HepG2 (cell line): ENCODE measurements around the gene CAPZB. TPM values are rescaled to one million over a fixed set of nuclear protein-coding genes. Genes with fewer than 3 reads are reported as not detected.

ENCODE experiments used
- CENPT ChIP-seq: sonication (generic); formaldehyde crosslinking; IDR thresholded peaks from 2 replicates; pipeline ENCODE4 v1.8.0; 2022; ENCODE audit warnings: low read depth, mild to moderate bottlenecking, moderate library complexity, missing genetic modification reagents
- HMG20B ChIP-seq: conservative IDR thresholded peaks from 2 replicates; pipeline ENCODE4 v1.6.1; 2016; ENCODE audit warnings: missing genetic modification reagents, missing compliant biosample characterization
- KMT2A ChIP-seq: sonication (generic); formaldehyde crosslinking; IDR thresholded peaks from 2 replicates; pipeline ENCODE4 v1.4.0; 2020; ENCODE audit warnings: missing genetic modification reagents
- MATR3 ChIP-seq: sonication (generic); formaldehyde crosslinking; IDR thresholded peaks from 2 replicates; pipeline ENCODE4 v1.4.0; 2020; ENCODE audit warnings: missing genetic modification reagents
- MTF2 ChIP-seq: sonication (generic); formaldehyde crosslinking; IDR thresholded peaks from 2 replicates; pipeline ENCODE4 v1.5.0; 2020; ENCODE audit warnings: missing genetic modification reagents, borderline replicate concordance
- RAD51 ChIP-seq: fragments of 450-650 bp; IDR thresholded peaks from 2 replicates; pipeline ENCODE4 v1.6.1; 2016; ENCODE audit warnings: borderline replicate concordance
- RCOR2 ChIP-seq: IDR thresholded peaks from 2 replicates; pipeline ENCODE4 v1.6.1; 2016; ENCODE audit warnings: missing biosample characterization, missing genetic modification reagents
- SSRP1 ChIP-seq: IDR thresholded peaks from 2 replicates; pipeline ENCODE4 v1.6.1; 2016; ENCODE audit warnings: control low read depth
- TBX2 ChIP-seq: sonication (generic); formaldehyde crosslinking; IDR thresholded peaks from 2 replicates; pipeline ENCODE4 v1.5.0; 2020; ENCODE audit warnings: missing genetic modification reagents, mild to moderate bottlenecking, borderline replicate concordance
- ZEB1 ChIP-seq: IDR thresholded peaks from 2 replicates; pipeline ENCODE4 v1.6.1; 2012; ENCODE audit warnings: mild to moderate bottlenecking, low read depth, inconsistent platforms; ENCODE audit not compliant: insufficient replicate concordance
- ZMAT5 ChIP-seq: sonication (generic); formaldehyde crosslinking; IDR thresholded peaks from 2 replicates; pipeline ENCODE4 v1.5.0; 2020; ENCODE audit warnings: mild to moderate bottlenecking, low read depth, missing genetic modification reagents, borderline replicate concordance
- ZMYM3 ChIP-seq: sonication (generic); formaldehyde crosslinking; IDR thresholded peaks from 2 replicates; pipeline ENCODE4 v1.5.1; 2020; ENCODE audit warnings: mild to moderate bottlenecking, missing genetic modification reagents
- ZNF33A ChIP-seq: sonication (generic); formaldehyde crosslinking; IDR thresholded peaks from 2 replicates; pipeline ENCODE4 v1.5.1; 2020; ENCODE audit warnings: missing genetic modification reagents, mild to moderate bottlenecking, moderate library complexity, borderline replicate concordance
- ZNF33B ChIP-seq: sonication (generic); formaldehyde crosslinking; IDR thresholded peaks from 2 replicates; pipeline ENCODE4 v1.5.1; 2020; ENCODE audit warnings: mild to moderate bottlenecking, missing genetic modification reagents
- ZNF567 ChIP-seq: sonication (generic); formaldehyde crosslinking; IDR thresholded peaks from 2 replicates; pipeline ENCODE4 v1.8.1; 2023; ENCODE audit warnings: mild to moderate bottlenecking, missing genetic modification reagents, borderline replicate concordance
- ZNF605 ChIP-seq: sonication (generic); formaldehyde crosslinking; IDR thresholded peaks from 2 replicates; pipeline ENCODE4 v1.8.0; 2022; ENCODE audit warnings: mild to moderate bottlenecking, missing genetic modification reagents
- ZNF792 ChIP-seq: IDR thresholded peaks from 2 replicates; pipeline ENCODE4 v1.6.1; 2016
- polyA plus RNA-seq, 8 experiments: library from polyadenylated mRNA; depleted of rRNA in 3 of 8; stranded (reverse) in 7 of 8; unstranded in 1 of 8; fragments of >200 nt; fragmentation: Illumina TruSeq in 4 of 8; extraction: Trizol in 4 of 8; gene quantifications; 2 replicates each; pipeline versions ENCODE4 v1.2.1 to v1.2.3, GENCODE V29; 2011 to 2016; ENCODE audit warnings: low read depth in 4 of 8, missing spikeins in 1 of 8, mixed read lengths in 1 of 8; ENCODE audit not compliant: insufficient read depth in 1 of 8
- total RNA-seq, 5 experiments: library from RNA; depleted of rRNA; stranded (reverse); fragments of >200 nt; fragmentation: Illumina TruSeq; extraction: Trizol; gene quantifications; 2 replicates each; pipeline ENCODE4 v1.2.3, GENCODE V29; 2016; ENCODE audit warnings: low read depth in 1 of 5
- TF ChIP-seq, protein P1 (sequence below): sonication (generic); formaldehyde crosslinking; IDR thresholded peaks from 2 replicates; pipeline ENCODE4 v1.8.1; 2023; ENCODE audit warnings: mild to moderate bottlenecking, inconsistent platforms, moderate library complexity, missing genetic modification reagents, borderline replicate concordance
- TF ChIP-seq, protein P2 (sequence below): sonication (generic); formaldehyde crosslinking; IDR thresholded peaks from 2 replicates; pipeline ENCODE4 v1.4.0; 2020; ENCODE audit warnings: mild to moderate bottlenecking, missing genetic modification reagents
- TF ChIP-seq, protein P3 (sequence below): IDR thresholded peaks from 2 replicates; pipeline ENCODE4 v1.6.1; 2016; ENCODE audit warnings: mild to moderate bottlenecking

Gene CAPZB
- total and polyA plus RNA-seq, 2 of the 13 experiments (the other 11 are each of a cell fraction or from before 2014, with no cell fraction given) = 58.9 to 76.9 TPM

DNA sequence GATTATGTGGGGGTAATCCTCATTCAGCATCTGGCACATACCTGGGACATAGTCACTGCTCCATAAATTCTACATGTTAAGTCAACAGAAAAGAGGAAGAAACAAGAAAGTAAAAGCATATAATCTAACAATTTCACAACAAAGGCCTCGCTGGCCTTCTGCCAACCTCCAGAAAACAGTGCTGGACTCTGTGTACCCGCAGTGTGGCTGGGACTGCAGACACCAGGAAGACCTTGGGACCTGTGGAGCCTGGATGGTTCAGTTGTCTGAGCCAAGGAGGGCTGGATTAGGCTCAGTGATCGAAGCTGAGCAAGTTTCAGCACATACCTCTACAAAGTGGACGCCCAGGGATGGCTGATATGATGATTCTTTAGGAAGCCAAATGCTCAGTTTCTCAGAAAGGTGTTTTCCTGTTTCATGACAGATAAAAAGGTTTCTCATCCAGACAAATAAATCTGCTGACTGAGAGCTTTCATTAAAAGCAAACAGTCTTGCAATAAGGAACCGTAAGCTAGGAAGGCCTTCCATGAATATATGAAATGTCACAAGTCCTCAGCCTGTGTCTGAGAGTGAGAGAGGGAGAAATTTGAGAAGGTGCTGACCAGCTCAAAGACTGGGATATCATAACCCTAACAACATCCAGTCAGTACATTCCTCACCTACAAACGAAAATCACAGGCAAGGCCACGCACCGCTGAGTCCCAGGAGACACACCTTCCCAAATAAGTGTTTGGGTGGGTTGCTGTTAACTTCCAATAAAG, 48.4 kb downstream of the CAPZB start (continued):
- TF ChIP-seq ZMAT5 (CRISPR knock-in tag) = no peak
- TF ChIP-seq ZNF567 (CRISPR knock-in tag) = no peak
- peak; percentile 82; the same call in 1 of the 2 replicates for TF ChIP-seq ZNF792
- peak; percentile 92 for TF ChIP-seq RCOR2
- TF ChIP-seq KMT2A (CRISPR knock-in tag) = peak; percentile 64; the same call in 1 of the 2 replicates
- TF ChIP-seq ZNF605 (CRISPR knock-in tag) = no peak
- TF ChIP-seq, protein P1, sequence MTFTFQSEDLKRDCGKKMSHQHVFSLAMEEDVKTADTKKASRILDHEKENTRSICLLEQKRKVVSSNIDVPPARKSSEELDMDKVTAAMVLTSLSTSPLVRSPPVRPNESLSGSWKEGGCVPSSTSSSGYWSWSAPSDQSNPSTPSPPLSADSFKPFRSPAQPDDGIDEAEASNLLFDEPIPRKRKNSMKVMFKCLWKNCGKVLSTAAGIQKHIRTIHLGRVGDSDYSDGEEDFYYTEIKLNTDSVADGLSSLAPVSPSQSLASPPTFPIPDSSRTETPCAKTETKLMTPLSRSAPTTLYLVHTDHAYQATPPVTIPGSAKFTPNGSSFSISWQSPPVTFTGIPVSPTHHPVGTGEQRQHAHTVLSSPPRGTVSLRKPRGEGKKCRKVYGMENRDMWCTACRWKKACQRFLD (CRISPR knock-in tag) = no peak
- TF ChIP-seq ZNF33B (CRISPR knock-in tag) = no peak
- TF ChIP-seq ZNF33A (CRISPR knock-in tag) = no peak
- TF ChIP-seq CENPT (CRISPR knock-in tag) = no peak
- TF ChIP-seq, protein P2, sequence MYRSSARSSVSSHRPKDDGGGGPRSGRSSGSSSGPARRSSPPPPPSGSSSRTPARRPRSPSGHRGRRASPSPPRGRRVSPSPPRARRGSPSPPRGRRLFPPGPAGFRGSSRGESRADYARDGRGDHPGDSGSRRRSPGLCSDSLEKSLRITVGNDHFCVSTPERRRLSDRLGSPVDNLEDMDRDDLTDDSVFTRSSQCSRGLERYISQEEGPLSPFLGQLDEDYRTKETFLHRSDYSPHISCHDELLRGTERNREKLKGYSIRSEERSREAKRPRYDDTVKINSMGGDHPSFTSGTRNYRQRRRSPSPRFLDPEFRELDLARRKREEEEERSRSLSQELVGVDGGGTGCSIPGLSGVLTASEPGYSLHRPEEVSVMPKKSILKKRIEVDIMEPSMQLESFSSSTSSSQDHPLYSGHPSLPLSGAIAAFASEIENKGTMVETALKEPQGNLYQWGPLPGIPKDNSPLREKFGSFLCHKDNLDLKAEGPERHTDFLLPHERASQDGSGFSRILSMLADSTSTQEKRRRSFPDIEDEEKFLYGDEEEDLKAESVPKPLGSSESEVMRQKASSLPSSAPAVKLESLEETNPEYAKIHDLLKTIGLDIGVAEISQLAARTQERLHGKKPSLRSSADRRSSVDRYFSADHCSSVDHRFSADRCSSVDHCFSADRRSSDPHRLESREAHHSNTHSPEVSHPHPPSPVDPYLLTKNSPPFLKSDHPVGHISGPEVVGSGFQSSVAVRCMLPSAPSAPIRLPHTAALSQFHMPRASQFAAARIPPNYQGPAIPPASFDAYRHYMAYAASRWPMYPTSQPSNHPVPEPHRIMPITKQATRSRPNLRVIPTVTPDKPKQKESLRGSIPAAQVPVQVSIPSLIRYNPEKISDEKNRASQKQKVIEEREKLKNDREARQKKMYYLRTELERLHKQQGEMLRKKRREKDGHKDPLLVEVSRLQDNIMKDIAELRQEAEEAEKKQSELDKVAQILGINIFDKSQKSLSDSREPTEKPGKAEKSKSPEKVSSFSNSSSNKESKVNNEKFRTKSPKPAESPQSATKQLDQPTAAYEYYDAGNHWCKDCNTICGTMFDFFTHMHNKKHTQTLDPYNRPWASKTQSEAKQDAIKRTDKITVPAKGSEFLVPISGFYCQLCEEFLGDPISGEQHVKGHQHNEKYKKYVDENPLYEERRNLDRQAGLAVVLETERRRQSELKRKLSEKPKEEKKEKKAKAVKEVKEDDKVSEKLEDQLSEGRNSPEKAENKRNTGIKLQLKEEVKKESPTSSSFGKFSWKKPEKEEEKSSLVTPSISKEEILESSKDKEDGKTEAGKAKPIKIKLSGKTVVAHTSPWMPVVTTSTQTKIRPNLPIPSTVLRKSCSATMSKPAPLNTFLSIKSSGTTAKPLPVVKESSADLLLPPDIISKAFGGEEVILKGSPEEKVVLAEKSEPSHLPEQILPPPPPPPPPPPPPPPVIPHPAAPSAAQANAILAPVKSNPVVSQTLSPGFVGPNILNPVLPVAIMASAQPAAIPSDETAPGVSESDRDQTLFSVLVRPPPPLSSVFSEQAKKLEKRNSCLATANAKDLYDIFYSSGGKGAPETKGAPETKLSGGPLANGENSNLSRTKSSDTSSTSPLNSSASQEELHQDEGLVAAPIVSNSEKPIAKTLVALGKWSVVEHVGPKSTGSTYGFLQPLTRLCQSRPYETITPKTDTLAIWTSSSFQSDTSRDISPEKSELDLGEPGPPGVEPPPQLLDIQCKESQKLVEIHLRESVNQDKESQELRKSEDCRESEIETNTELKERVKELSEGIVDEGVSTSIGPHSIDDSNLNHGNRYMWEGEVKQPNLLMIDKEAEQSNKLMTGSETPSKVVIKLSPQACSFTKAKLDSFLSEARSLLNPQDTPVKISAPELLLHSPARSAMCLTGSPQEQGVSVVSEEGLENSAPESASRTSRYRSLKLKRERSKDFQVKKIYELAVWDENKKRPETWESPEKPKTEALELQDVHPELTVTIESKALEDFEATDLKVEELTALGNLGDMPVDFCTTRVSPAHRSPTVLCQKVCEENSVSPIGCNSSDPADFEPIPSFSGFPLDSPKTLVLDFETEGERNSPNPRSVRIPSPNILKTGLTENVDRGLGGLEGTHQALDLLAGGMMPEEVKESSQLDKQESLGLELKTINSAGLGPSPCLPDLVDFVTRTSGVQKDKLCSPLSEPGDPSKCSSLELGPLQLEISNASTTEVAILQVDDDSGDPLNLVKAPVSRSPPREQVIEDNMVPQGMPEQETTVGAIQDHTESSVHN (CRISPR knock-in tag) = no peak
- TF ChIP-seq, protein P3, sequence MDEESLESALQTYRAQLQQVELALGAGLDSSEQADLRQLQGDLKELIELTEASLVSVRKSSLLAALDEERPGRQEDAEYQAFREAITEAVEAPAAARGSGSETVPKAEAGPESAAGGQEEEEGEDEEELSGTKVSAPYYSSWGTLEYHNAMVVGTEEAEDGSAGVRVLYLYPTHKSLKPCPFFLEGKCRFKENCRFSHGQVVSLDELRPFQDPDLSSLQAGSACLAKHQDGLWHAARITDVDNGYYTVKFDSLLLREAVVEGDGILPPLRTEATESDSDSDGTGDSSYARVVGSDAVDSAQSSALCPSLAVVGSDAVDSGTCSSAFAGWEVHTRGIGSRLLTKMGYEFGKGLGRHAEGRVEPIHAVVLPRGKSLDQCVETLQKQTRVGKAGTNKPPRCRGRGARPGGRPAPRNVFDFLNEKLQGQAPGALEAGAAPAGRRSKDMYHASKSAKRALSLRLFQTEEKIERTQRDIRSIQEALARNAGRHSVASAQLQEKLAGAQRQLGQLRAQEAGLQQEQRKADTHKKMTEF = peak; percentile 81
- TF ChIP-seq HMG20B = no peak
- no peak for TF ChIP-seq MTF2 (CRISPR knock-in tag)
- TF ChIP-seq TBX2 = peak; percentile 44; the same call in 1 of the 2 replicates
- peak; percentile 83 for TF ChIP-seq ZMYM3 (CRISPR knock-in tag)
- TF ChIP-seq ZEB1 = peak; percentile 38
- no peak for TF ChIP-seq MATR3 (CRISPR knock-in tag)
- no peak for TF ChIP-seq SSRP1 (CRISPR knock-in tag)
- no peak for TF ChIP-seq RAD51
